Right lobe of liver (tissue), 6 donors: ENCODE measurements around the gene SH2D3C. TPM values are rescaled to one million over a fixed set of nuclear protein-coding genes. Genes with fewer than 3 reads are reported as not detected.

Source experiments
- ATAC-seq, 4 donors: fragments of 200-7000 bp; cut with Tn5 transposase; one replicate each; pipeline ENCODE4 v1.9.1; 2020; ENCODE audit warnings: mild to moderate bottlenecking in 4 of 4, moderate library complexity in 4 of 4
- DNase-seq, 3 donors: peaks; one replicate each; pipeline ENCODE4 v3.0.0-alpha.2; 2020
- H3K27ac ChIP-seq, 3 donors: fragments of 200-600 bp; one replicate each; pipeline ENCODE4 v1.8.0; 2022
- H3K27me3 ChIP-seq, 2 donors: fragments of 200-600 bp; one replicate each; pipeline ENCODE4 v1.8.0; 2022
- H3K36me3 ChIP-seq, 4 donors: fragments of 200-600 bp; sonication (generic) in 1 of 4; one replicate each; pipeline versions ENCODE4 v1.5.1 to v1.8.0; 2017 to 2022; ENCODE audit warnings: control low read depth in 1 of 4
- H3K4me1 ChIP-seq, 4 donors: fragments of 200-600 bp; sonication (generic) in 1 of 4; one replicate each; pipeline versions ENCODE4 v1.5.1 to v1.8.0; 2017 to 2022; ENCODE audit warnings: control low read depth in 1 of 4
- H3K4me3 ChIP-seq, 3 donors: fragments of 200-600 bp; one replicate each; pipeline ENCODE4 v1.8.0; 2022
- H3K9me3 ChIP-seq, 4 donors: fragments of 200-600 bp; sonication (generic) in 1 of 4; one replicate each; pipeline versions ENCODE4 v1.5.1 to v1.8.0; 2017 to 2022; ENCODE audit warnings: control low read depth in 1 of 4
- CTCF ChIP-seq, 4 donors: fragments of 200-600 bp in 3 of 4; fragments of 450-650 bp in 1 of 4; IDR thresholded peaks; one replicate each; pipeline versions ENCODE4 v1.5.1 to v1.8.0; 2016 to 2022; ENCODE audit warnings: antibody characterized with exemption in 4 of 4, mild to moderate bottlenecking in 2 of 4
- POLR2A ChIP-seq: fragments of 450-650 bp; IDR thresholded peaks from one replicate; pipeline ENCODE4 v1.6.1; 2017; ENCODE audit warnings: antibody characterized with exemption, mild to moderate bottlenecking
- WGBS: methylation state at CpG from one replicate; pipeline ENCODE4 v1.1.6; 2018; ENCODE audit warnings: low coverage, low lambda C conversion rate; ENCODE audit not compliant: insufficient coverage; ENCODE audit errors: missing lambda C conversion rate; 5-methylcytosine and 5-hydroxymethylcytosine counted together
- intact Hi-C, 2 donors: fragments of 100-400 bp; cut with DNase I; formaldehyde crosslinking; loops; one replicate each; pipeline versions ENCODE4 v1.11.2 to v1.14.1; 2022
- total RNA-seq, 6 experiments: library from RNA; depleted of rRNA in 2 of 6; stranded (reverse); fragments of >200 nt in 2 of 6; fragmentation: NEBNext Ultra II Directional in 3 of 6; extraction: Animal tissue kit (Norgen Biotek cat#: 25700) in 3 of 6; gene quantifications; one replicate each; pipeline versions ENCODE4 v1.1.0 to v1.2.4, GENCODE V29; 2016 to 2023
- donor health status: DM: no; HTN: yes; CAD: no.
- donor health status: DM: no; HTN: no; CAD: no.
- donor health status: DM: no; HTN: no; CAD: no.
- donor health status: DM: no; HTN: yes; CAD: no.
- donor health status: DM: no; HTN: yes; CAD: no.

Gene SH2D3C
- total RNA-seq, 6 experiments from 2014 or later, result 1.7 to 5.6 (median 2.7) TPM

GRCh38 chr9:127768698-127769097 is 9.8 kb downstream of the SH2D3C start:
- TF ChIP-seq POLR2A, result no peak
- no peak for TF ChIP-seq CTCF (IDR thresholded peaks at IDR 0.05)
- WGBS, result 56% methylated on average over 5 of the region's 8 CpGs
- DNase-seq, result no peak
- peaks cover 0 to 6% (median 3%) of the 10 kb centered on the region in 4 donors for H3K4me1 ChIP-seq
- no peaks in the 10 kb centered on the region for H3K9me3 ChIP-seq
- no peak overlapping the region for H3K4me3 ChIP-seq
- H3K27ac ChIP-seq, result peak overlapping the region in 2 of 3 donors; percentile 40 to 74
- intact Hi-C loops, result no loop called here
- ATAC-seq, result no peak
- H3K27me3 ChIP-seq, result no peaks in the 10 kb centered on the region
- no peaks in the 10 kb centered on the region for H3K36me3 ChIP-seq

- Histone ChIP-seq H3K27me3 (no peaks in the 10 kb centered on the region), H3K9me3 (no peaks in the 10 kb centered on the region), H3K4me1 (peaks cover 0 to 6% (median 3%) of the 10 kb centered on the region in 4 donors), H3K36me3 (no peaks in the 10 kb centered on the region), H3K4me3 (no peak overlapping the region), H3K27ac (peak overlapping the region; percentile 1 to 74 (median 40))
- intact Hi-C loops, result no loop called here
- ATAC-seq (no peak), DNase-seq (no peak)
- 51% methylated on average over 5 of the region's 13 CpGs for WGBS
- TF ChIP-seq CTCF (IDR thresholded peaks at IDR 0.05) (no peak), POLR2A (no peak)
These were observed 10.5 kb downstream of the SH2D3C start for GRCh38 chr9:127767909-127768331.

GRCh38 chr9:127767410-127767809 is 11.1 kb downstream of the SH2D3C start:
- TF ChIP-seq POLR2A (no peak), CTCF (IDR thresholded peaks at IDR 0.05) (no peak)
- no peaks in the 10 kb centered on the region for H3K27me3 ChIP-seq
- 44% methylated on average over 2 of the region's 3 CpGs for whole genome bisulfite sequencing
- H3K9me3 ChIP-seq, result no peaks in the 10 kb centered on the region
- intact Hi-C loops, result no loop called here
- peak overlapping the region in 1 of 3 donors; percentile 74 for H3K27ac ChIP-seq
- no peak overlapping the region for H3K4me3 ChIP-seq
- ATAC-seq, result no peak
- H3K4me1 ChIP-seq, result peaks cover 0 to 6% (median 3%) of the 10 kb centered on the region in 4 donors
- no peaks in the 10 kb centered on the region for H3K36me3 ChIP-seq
- DNase-seq, result no peak

- DNase-seq, result no peak
- Histone ChIP-seq H3K4me1 (no peaks in the 10 kb centered on the region), H3K4me3 (no peak overlapping the region), H3K9me3 (no peaks in the 10 kb centered on the region), H3K27me3 (no peaks in the 10 kb centered on the region), H3K27ac (no peak overlapping the region), H3K36me3 (no peaks in the 10 kb centered on the region)
- no peak for ATAC-seq
- WGBS, result 74% methylated on average over 1 of the region's 1 CpG
- TF ChIP-seq POLR2A (no peak), CTCF (IDR thresholded peaks at IDR 0.05) (no peak)
- intact Hi-C loops, result no loop called here
These were observed 13.0 kb downstream of the SH2D3C start for GRCh38 chr9:127765418-127765817.

- intact Hi-C loops, result no loop called here
- Histone ChIP-seq H3K4me3 (no peak overlapping the region), H3K9me3 (no peaks in the 10 kb centered on the region), H3K27ac (no peak overlapping the region), H3K4me1 (no peaks in the 10 kb centered on the region), H3K27me3 (no peaks in the 10 kb centered on the region), H3K36me3 (no peaks in the 10 kb centered on the region)
- DNase-seq, result peak; percentile 55 to 60 (median 59)
- peak; percentile 66 to 76 (median 68) for ATAC-seq
- WGBS, result 44% methylated on average over 6 of the region's 7 CpGs
- peak; percentile 27 to 43 (median 38) for TF ChIP-seq CTCF (IDR thresholded peaks at IDR 0.05)
- TF ChIP-seq POLR2A, result no peak
These were observed 14.5 kb downstream of the SH2D3C start for GRCh38 chr9:127763918-127764384.
